Gastroesophageal sphincter (tissue), 4 donors: Measurements from ENCODE around the gene KCNH2. TPM values are rescaled to one million over a fixed set of nuclear protein-coding genes. Genes with fewer than 3 reads are reported as not detected.

Source experiments
- ATAC-seq: fragments of 150-250 bp; one replicate; pipeline ENCODE4 v1.9.1; 2016; ENCODE audit warnings: mild to moderate bottlenecking, moderate library complexity
- H3K27ac ChIP-seq, 4 donors: fragments of 200-600 bp; sonication (generic) in 3 of 4; 1 replicate in 3 of 4; 2 replicates in 1 of 4; pipeline ENCODE4 v1.5.1; 2016 to 2019
- H3K27me3 ChIP-seq: fragments of 200-600 bp; sonication (generic); one replicate; pipeline ENCODE4 v1.5.1; 2019
- H3K36me3 ChIP-seq, 2 donors: fragments of 200-600 bp; sonication (generic); one replicate each; pipeline ENCODE4 v1.5.1; 2019; ENCODE audit warnings: control low read depth in 1 of 2
- H3K4me1 ChIP-seq, 3 donors: fragments of 200-600 bp; sonication (generic); 1 replicate in 2 of 3; 2 replicates in 1 of 3; pipeline ENCODE4 v1.5.1; 2016 to 2019; ENCODE audit warnings: control low read depth in 2 of 3
- H3K4me3 ChIP-seq, 2 donors: fragments of 200-600 bp; sonication (generic); one replicate each; pipeline ENCODE4 v1.5.1; 2019; ENCODE audit warnings: mild to moderate bottlenecking in 1 of 2, moderate library complexity in 1 of 2
- H3K9me3 ChIP-seq, 3 donors: fragments of 200-600 bp; sonication (generic); one replicate each; pipeline ENCODE4 v1.5.1; 2017 to 2019; ENCODE audit warnings: control low read depth in 2 of 3
- CTCF ChIP-seq, 4 experiments: fragments of 200-600 bp in 2 of 4; fragments of 450-650 bp in 2 of 4; sonication (generic) in 1 of 4; IDR thresholded peaks; one replicate each; pipeline ENCODE4 v1.5.1; 2017 to 2019; ENCODE audit warnings: antibody characterized with exemption in 4 of 4, mild to moderate bottlenecking in 2 of 4, moderate library complexity in 2 of 4
- EP300 ChIP-seq: sonication (generic); formaldehyde crosslinking; IDR thresholded peaks from one replicate; pipeline ENCODE4 v1.6.1; 2017; ENCODE audit warnings: antibody characterized with exemption, mild to moderate bottlenecking
- POLR2A ChIP-seq, 2 donors: fragments of 450-650 bp; IDR thresholded peaks; one replicate each; pipeline ENCODE4 v1.6.1; 2017; ENCODE audit warnings: antibody characterized with exemption in 2 of 2, mild to moderate bottlenecking in 2 of 2, moderate library complexity in 1 of 2
- POLR2AphosphoS5 ChIP-seq: sonication (generic); formaldehyde crosslinking; IDR thresholded peaks from one replicate; pipeline ENCODE4 v1.6.1; 2017; ENCODE audit warnings: antibody characterized with exemption
- WGBS, 2 donors: methylation state at CpG; one replicate each; pipeline ENCODE4 v1.1.5; 2018; ENCODE audit warnings: low coverage in 1 of 2; 5-methylcytosine and 5-hydroxymethylcytosine counted together
- total RNA-seq, 4 donors: library from RNA; depleted of rRNA; stranded (reverse); fragments of >200 nt; gene quantifications; one replicate each; pipeline ENCODE4 v1.1.0, GENCODE V29; 2016

Gene KCNH2
- total RNA-seq, 4 donors from 2014 or later = 26.6 to 63.8 (median 36.3) TPM

GRCh38 chr7:150994141-150994837 lies 16.2 kb upstream of the KCNH2 start:
- ATAC-seq = no peak
- Histone ChIP-seq H3K4me3 (peak overlapping the region in 1 of 2 donors; percentile 40), H3K4me1 (peaks cover 0 to 15% (median 0%) of the 10 kb centered on the region in 3 donors), H3K9me3 (peaks cover 0 to 15% (median 0%) of the 10 kb centered on the region in 3 donors), H3K27me3 (peaks cover 13% of the 10 kb centered on the region), H3K36me3 (peaks cover 0 to 10% of the 10 kb centered on the region in 2 donors), H3K27ac (peak overlapping the region in 3 of 4 donors; percentile 42 to 54 (median 53))
- TF ChIP-seq CTCF (IDR thresholded peaks at IDR 0.05) = no peak
- TF ChIP-seq EP300 = no peak
- TF ChIP-seq POLR2AphosphoS5 = no peak
- no peak for TF ChIP-seq POLR2A (IDR thresholded peaks at IDR 0.05)
- WGBS, 2 donors = 59 to 79% methylated on average over 4 to 7 of the region's 15 CpGs

GRCh38 chr7:150993511-150993910 lies 15.4 kb upstream of the KCNH2 start:
- Histone ChIP-seq H3K36me3 (peaks cover 0 to 2% of the 10 kb centered on the region in 2 donors), H3K4me3 (peak overlapping the region in 1 of 2 donors; percentile 40), H3K27ac (peak overlapping the region in 3 of 4 donors; percentile 53 to 64 (median 54)), H3K4me1 (peaks cover 0 to 23% (median 5%) of the 10 kb centered on the region in 3 donors), H3K9me3 (peaks cover 0 to 15% (median 0%) of the 10 kb centered on the region in 3 donors), H3K27me3 (peaks cover 13% of the 10 kb centered on the region)
- TF ChIP-seq POLR2AphosphoS5 (no peak), EP300 (no peak), CTCF (IDR thresholded peaks at IDR 0.05) (no peak), POLR2A (IDR thresholded peaks at IDR 0.05) (no peak)
- WGBS, 2 donors = 40% methylated on average over 1 of the region's 14 CpGs; no CpG with 5 or more reads in 1 of the 2 donors
- peak; percentile 46 for ATAC-seq

GRCh38 chr7:150992833-150993302 lies 14.7 kb upstream of the KCNH2 start:
- no peak overlapping the region for H3K4me3 ChIP-seq
- peaks cover 0 to 29% (median 7%) of the 10 kb centered on the region in 3 donors for H3K4me1 ChIP-seq
- H3K27ac ChIP-seq = peak overlapping the region in 3 of 4 donors; percentile 53 to 64 (median 54)
- H3K36me3 ChIP-seq = no peaks in the 10 kb centered on the region
- peaks cover 16% of the 10 kb centered on the region for H3K27me3 ChIP-seq
- peak; percentile 57 for ATAC-seq
- peaks cover 0 to 15% (median 0%) of the 10 kb centered on the region in 3 donors for H3K9me3 ChIP-seq
- TF ChIP-seq POLR2AphosphoS5 = no peak
- TF ChIP-seq POLR2A (IDR thresholded peaks at IDR 0.05) = no peak
- no peak for TF ChIP-seq EP300
- no peak for TF ChIP-seq CTCF (IDR thresholded peaks at IDR 0.05)
- WGBS, 2 donors = 0% methylated on average over 1 of the region's 5 CpGs; no CpG with 5 or more reads in 1 of the 2 donors

- Histone ChIP-seq H3K4me1 (peaks cover 0 to 27% (median 7%) of the 10 kb centered on the region in 3 donors), H3K9me3 (peaks cover 0 to 15% (median 0%) of the 10 kb centered on the region in 3 donors), H3K27me3 (peaks cover 15% of the 10 kb centered on the region), H3K36me3 (no peaks in the 10 kb centered on the region), H3K27ac (peak overlapping the region in 2 of 4 donors; percentile 47 to 62), H3K4me3 (no peak overlapping the region)
- no peak for ATAC-seq
- no peak for TF ChIP-seq POLR2A (IDR thresholded peaks at IDR 0.05)
- no peak for TF ChIP-seq POLR2AphosphoS5
- no peak for TF ChIP-seq CTCF (IDR thresholded peaks at IDR 0.05)
- no peak for TF ChIP-seq EP300
- 73% methylated on average over 4 of the region's 6 CpGs; no CpG with 5 or more reads in 1 of the 2 donors for WGBS, 2 donors
Observed at GRCh38 chr7:150992051-150992640, 14.0 kb upstream of the KCNH2 start.
